H9 (cell line): Measurements from ENCODE around the gene PNKP. TPM values are rescaled to one million over a fixed set of nuclear protein-coding genes. Genes with fewer than 3 reads are reported as not detected.

Source experiments
- DNase-seq: peaks from one replicate; pipeline ENCODE4 v3.0.0-alpha.2; 2017
- H2AFZ ChIP-seq: one replicate; pipeline ENCODE4 v1.6.1; 2013; ENCODE audit warnings: mild to moderate bottlenecking, low read length, control low read depth, moderate library complexity
- H2AK5ac ChIP-seq: 2 replicates; pipeline ENCODE4 v1.6.1; 2013; ENCODE audit warnings: low read length, control low read depth, mixed read lengths; ENCODE audit not compliant: insufficient read length
- H2BK120ac ChIP-seq: one replicate; pipeline ENCODE4 v1.6.1; 2013; ENCODE audit warnings: low read depth, mild to moderate bottlenecking, low read length, control low read depth, inconsistent platforms; ENCODE audit not compliant: poor library complexity, severe bottlenecking
- H2BK12ac ChIP-seq: 2 replicates; pipeline ENCODE4 v1.6.1; 2013; ENCODE audit warnings: low read length, control low read depth, mixed read lengths, low read depth; ENCODE audit not compliant: insufficient read length
- H2BK15ac ChIP-seq: 2 replicates; pipeline ENCODE4 v1.6.1; 2013; ENCODE audit warnings: low read depth, low read length, control low read depth
- H2BK20ac ChIP-seq: one replicate; pipeline ENCODE4 v1.6.1; 2013; ENCODE audit warnings: low read depth, mild to moderate bottlenecking, low read length, control low read depth, inconsistent platforms; ENCODE audit not compliant: poor library complexity, severe bottlenecking
- H2BK5ac ChIP-seq: 2 replicates; pipeline ENCODE4 v1.6.1; 2013; ENCODE audit warnings: low read length, control low read depth, mixed read lengths; ENCODE audit not compliant: insufficient read length
- H3K14ac ChIP-seq: 2 replicates; pipeline ENCODE4 v1.6.1; 2013; ENCODE audit warnings: low read length, control low read depth; ENCODE audit not compliant: insufficient read depth
- H3K18ac ChIP-seq: 2 replicates; pipeline ENCODE4 v1.6.1; 2013; ENCODE audit warnings: low read depth, mild to moderate bottlenecking, mixed read lengths, low read length, control low read depth; ENCODE audit not compliant: insufficient read length
- H3K23ac ChIP-seq: 2 replicates; pipeline ENCODE4 v1.6.1; 2013; ENCODE audit warnings: low read length, control low read depth, mixed read lengths, low read depth; ENCODE audit not compliant: insufficient read length
- H3K23me2 ChIP-seq: 2 replicates; pipeline ENCODE4 v1.6.1; 2013; ENCODE audit warnings: low read depth, mild to moderate bottlenecking, mixed read lengths, low read length, control low read depth; ENCODE audit not compliant: insufficient read length, poor library complexity, severe bottlenecking
- H3K27ac ChIP-seq: 2 replicates; pipeline ENCODE4 v1.5.1; 2013; ENCODE audit warnings: low read length, control low read depth, mixed read lengths, low read depth; ENCODE audit not compliant: insufficient read length
- H3K27me3 ChIP-seq: 2 replicates; pipeline ENCODE4 v1.6.1; 2013; ENCODE audit warnings: low read length, control low read depth, inconsistent platforms; ENCODE audit not compliant: insufficient read depth
- H3K4ac ChIP-seq: 2 replicates; pipeline ENCODE4 v1.6.1; 2013; ENCODE audit warnings: low read depth, mild to moderate bottlenecking, control low read depth, inconsistent platforms, low read length, moderate library complexity
- H3K4me1 ChIP-seq: 2 replicates; pipeline ENCODE4 v1.6.1; 2013; ENCODE audit warnings: low read length, control low read depth, inconsistent platforms; ENCODE audit not compliant: insufficient read depth
- H3K4me2 ChIP-seq: 2 replicates; pipeline ENCODE4 v1.6.1; 2013; ENCODE audit warnings: low read length, control low read depth, mixed read lengths; ENCODE audit not compliant: insufficient read length, insufficient read depth
- H3K56ac ChIP-seq: 2 replicates; pipeline ENCODE4 v1.6.1; 2013; ENCODE audit warnings: low read depth, mild to moderate bottlenecking, mixed read lengths, low read length, control low read depth; ENCODE audit not compliant: insufficient read length
- H3K79me1 ChIP-seq: 2 replicates; pipeline ENCODE4 v1.6.1; 2013; ENCODE audit warnings: low read depth, mild to moderate bottlenecking, moderate library complexity, low read length, control low read depth, inconsistent platforms; ENCODE audit not compliant: insufficient read depth, poor library complexity, severe bottlenecking
- H3K79me2 ChIP-seq: 2 replicates; pipeline ENCODE4 v1.6.1; 2013; ENCODE audit warnings: low read length, control low read depth, inconsistent platforms; ENCODE audit not compliant: insufficient read depth
- H3K9ac ChIP-seq: 2 replicates; pipeline ENCODE4 v1.6.1; 2013; ENCODE audit warnings: low read length, control low read depth, mixed read lengths; ENCODE audit not compliant: insufficient read length; ENCODE audit errors: extremely low read depth
- H3K9me3 ChIP-seq: one replicate; pipeline ENCODE4 v1.6.1; 2013; ENCODE audit warnings: low read depth, low read length, inconsistent platforms; ENCODE audit not compliant: control insufficient read depth
- H3T11ph ChIP-seq: one replicate; pipeline ENCODE4 v1.6.1; 2013; ENCODE audit warnings: mild to moderate bottlenecking, low read length, control low read depth, inconsistent platforms
- H4K20me1 ChIP-seq: one replicate; pipeline ENCODE4 v1.6.1; 2013; ENCODE audit not compliant: control insufficient read depth, insufficient read length, insufficient read depth
- H4K5ac ChIP-seq: 2 replicates; pipeline ENCODE4 v1.6.1; 2013; ENCODE audit warnings: low read depth, mild to moderate bottlenecking, mixed read lengths, low read length, control low read depth; ENCODE audit not compliant: insufficient read length
- H4K8ac ChIP-seq: replicated peaks from 2 replicates; pipeline ENCODE4 v1.6.1; 2013; ENCODE audit warnings: low read length, control low read depth, mixed read lengths, low read depth; ENCODE audit not compliant: insufficient read length
- H4K91ac ChIP-seq: 2 replicates; pipeline ENCODE4 v1.6.1; 2013; ENCODE audit warnings: low read depth, mild to moderate bottlenecking, moderate library complexity, mixed read lengths, low read length, control low read depth; ENCODE audit not compliant: insufficient read length
- H3K27ac Mint-ChIP-seq, 3 experiments: 2 replicates in 2 of 3; 3 replicates in 1 of 3; pipeline ENCODE4 v1.8.0; 2020 to 2021; ENCODE audit warnings: mixed read lengths in 3 of 3, mild to moderate bottlenecking in 1 of 3, moderate library complexity in 1 of 3
- H3K27me3 Mint-ChIP-seq: 2 replicates; pipeline ENCODE4 v1.8.0; 2021; ENCODE audit warnings: low read depth, mild to moderate bottlenecking, moderate library complexity, mixed read lengths
- H3K36me3 Mint-ChIP-seq, 3 experiments: 2 replicates in 2 of 3; 3 replicates in 1 of 3; pipeline ENCODE4 v1.8.0; 2020 to 2021; ENCODE audit warnings: low read depth in 3 of 3, mixed read lengths in 3 of 3; ENCODE audit not compliant: insufficient read depth in 1 of 3
- H3K4me1 Mint-ChIP-seq, 2 experiments: 2 replicates each; pipeline ENCODE4 v1.8.0; 2020; ENCODE audit warnings: mixed read lengths in 2 of 2
- H3K4me3 Mint-ChIP-seq, 2 experiments: 2 replicates in 1 of 2; 3 replicates in 1 of 2; pipeline ENCODE4 v1.8.0; 2020 to 2021; ENCODE audit warnings: mild to moderate bottlenecking in 2 of 2, mixed read lengths in 2 of 2, moderate library complexity in 1 of 2
- H3K9me3 Mint-ChIP-seq, 2 experiments: 2 replicates in 1 of 2; 3 replicates in 1 of 2; pipeline ENCODE4 v1.8.0; 2020; ENCODE audit warnings: mild to moderate bottlenecking in 2 of 2, mixed read lengths in 2 of 2, moderate library complexity in 1 of 2
- CTCF ChIP-seq: fragments of 200-600 bp; sonication (generic); conservative IDR thresholded peaks from 3 replicates; pipeline ENCODE4 v1.8.0; 2021; ENCODE audit warnings: antibody characterized with exemption, mild to moderate bottlenecking
- WGBS: extraction: QIAGEN DNeasy Blood & Tissue Kit; methylation state at CpG from one replicate; pipeline ENCODE4 v1.1.7; 2013; ENCODE audit warnings: missing lambda C conversion rate, low lambda C conversion rate, mixed read lengths; ENCODE audit not compliant: insufficient read length; ENCODE audit errors: extremely low coverage; 5-methylcytosine and 5-hydroxymethylcytosine counted together
- total RNA-seq: library from RNA; stranded (reverse); gene quantifications from 2 replicates; pipeline ENCODE4 v1.2.1, GENCODE V29; 2021

Gene PNKP
- total RNA-seq, 1 experiment from 2014 or later = 157 TPM

- Histone ChIP-seq H4K91ac (no peak overlapping the region), H2BK20ac (no peak overlapping the region), H4K8ac (no peak overlapping the region), H2BK120ac (no peak overlapping the region), H3K79me2 (no peaks in the 10 kb centered on the region), H3K14ac (no peak overlapping the region), H2BK15ac (no peak overlapping the region), H3T11ph (no peak overlapping the region), H2AK5ac (no peak overlapping the region), H3K27ac (no peak overlapping the region), H3K27me3 (no peaks in the 10 kb centered on the region; the same call in 1 of the 2 replicates), H4K5ac (no peak overlapping the region), H3K56ac (no peak overlapping the region), H3K23ac (no peak overlapping the region), H3K18ac (no peak overlapping the region), H3K9me3 (no peaks in the 10 kb centered on the region), H3K4me2 (peak overlapping the region; percentile 28), H3K79me1 (no peaks in the 10 kb centered on the region), H2AFZ (no peak overlapping the region), H2BK12ac (no peak overlapping the region), H2BK5ac (no peak overlapping the region), H3K4me1 (no peaks in the 10 kb centered on the region), H3K23me2 (peaks cover 3% of the 10 kb centered on the region), H3K9ac (no peak overlapping the region), H4K20me1 (peaks cover 5% of the 10 kb centered on the region), H3K4ac (no peak overlapping the region)
- H3K27ac Mint-ChIP-seq = peak overlapping the region; percentile 85 to 97 (median 96); a peak in 6 of 7 replicates
- peak; percentile 90 for TF ChIP-seq CTCF
- peaks cover 0 to 11% of the 10 kb centered on the region in 2 experiments; a peak in 1 of 5 replicates for H3K9me3 Mint-ChIP-seq
- peaks cover 36% of the 10 kb centered on the region for H3K27me3 Mint-ChIP-seq
- peaks cover 19 to 26% (median 23%) of the 10 kb centered on the region in 3 experiments for H3K36me3 Mint-ChIP-seq
- H3K4me3 Mint-ChIP-seq = peak overlapping the region; percentile 53 to 81
- H3K4me1 Mint-ChIP-seq = peaks cover 3 to 21% of the 10 kb centered on the region in 2 experiments; a peak in 3 of 4 replicates
- no CpG with 5 or more reads among the region's 71 CpGs for WGBS
- peak; percentile 93 for DNase-seq
Measured at GRCh38 chr19:49889687-49890348, 22.4 kb upstream of the PNKP start.
